Liver (tissue), 9 donors: ENCODE data around the gene TMEM263. TPM values are rescaled to one million over a fixed set of nuclear protein-coding genes. Genes with fewer than 3 reads are reported as not detected.

Experiments used
- DNase-seq: peaks from one replicate; pipeline ENCODE4 v3.0.0-alpha.2; 2017; ENCODE audit warnings: low spot score
- H3K27ac ChIP-seq, 2 donors: one replicate each; pipeline ENCODE4 v1.7.0; 2013; ENCODE audit warnings: inconsistent platforms in 2 of 2, low read length in 2 of 2, control low read depth in 1 of 2, low read depth in 1 of 2, mild to moderate bottlenecking in 1 of 2
- H3K27me3 ChIP-seq, 4 donors: one replicate each; pipeline versions ENCODE4 v1.6.1 to v1.7.0; 2013; ENCODE audit warnings: low read length in 3 of 4, inconsistent platforms in 1 of 4, mild to moderate bottlenecking in 1 of 4, moderate library complexity in 1 of 4; ENCODE audit not compliant: control insufficient read depth in 4 of 4, insufficient read depth in 4 of 4
- H3K36me3 ChIP-seq, 4 donors: one replicate each; pipeline versions ENCODE4 v1.6.1 to v1.7.0; 2013; ENCODE audit warnings: low read length in 3 of 4, mild to moderate bottlenecking in 3 of 4, low read depth in 1 of 4, moderate library complexity in 1 of 4; ENCODE audit not compliant: control insufficient read depth in 4 of 4, insufficient read depth in 3 of 4
- H3K4me1 ChIP-seq, 4 donors: one replicate each; pipeline versions ENCODE4 v1.6.1 to v1.7.0; 2013; ENCODE audit warnings: low read length in 3 of 4, mild to moderate bottlenecking in 3 of 4, moderate library complexity in 1 of 4; ENCODE audit not compliant: control insufficient read depth in 4 of 4, insufficient read depth in 4 of 4
- H3K4me3 ChIP-seq, 3 donors: one replicate each; pipeline versions ENCODE4 v1.6.1 to v1.7.0; 2013; ENCODE audit warnings: low read length in 3 of 3, control low read depth in 1 of 3, low read depth in 1 of 3, mild to moderate bottlenecking in 1 of 3
- H3K9ac ChIP-seq, 2 donors: one replicate each; pipeline ENCODE4 v1.7.0; 2013; ENCODE audit warnings: low read length in 2 of 2, mild to moderate bottlenecking in 2 of 2, moderate library complexity in 2 of 2, control low read depth in 1 of 2, low read depth in 1 of 2
- H3K9me3 ChIP-seq, 4 donors: one replicate each; pipeline versions ENCODE4 v1.6.1 to v1.7.0; 2013; ENCODE audit warnings: low read length in 3 of 4; ENCODE audit not compliant: control insufficient read depth in 4 of 4
- EGR1 ChIP-seq, 2 donors: IDR thresholded peaks; 2 replicates each; pipeline ENCODE4 v1.6.1; 2016 to 2018; ENCODE audit warnings: antibody characterized with exemption in 2 of 2, low read depth in 2 of 2
- FOXA1 ChIP-seq: IDR thresholded peaks from 2 replicates; pipeline ENCODE4 v1.6.1; 2016; ENCODE audit warnings: antibody characterized with exemption
- FOXA2 ChIP-seq: IDR thresholded peaks from 2 replicates; pipeline ENCODE4 v1.6.1; 2016; ENCODE audit warnings: antibody characterized with exemption
- GABPA ChIP-seq, 2 donors: IDR thresholded peaks in 1 of 2; conservative IDR thresholded peaks in 1 of 2; 2 replicates each; pipeline ENCODE4 v1.6.1; 2016; ENCODE audit warnings: antibody characterized with exemption in 2 of 2, mild to moderate bottlenecking in 1 of 2, moderate library complexity in 1 of 2
- HNF4A ChIP-seq, 2 donors: conservative IDR thresholded peaks; 2 replicates each; pipeline ENCODE4 v1.6.1; 2016; ENCODE audit warnings: antibody characterized with exemption in 2 of 2, mild to moderate bottlenecking in 2 of 2
- HNF4G ChIP-seq: IDR thresholded peaks from 2 replicates; pipeline ENCODE4 v1.6.1; 2016; ENCODE audit warnings: antibody characterized with exemption
- JUND ChIP-seq, 2 donors: IDR thresholded peaks; 2 replicates each; pipeline ENCODE4 v1.6.1; 2016; ENCODE audit warnings: antibody characterized with exemption in 2 of 2
- NR2F2 ChIP-seq: IDR thresholded peaks from 2 replicates; pipeline ENCODE4 v1.6.1; 2016; ENCODE audit warnings: antibody characterized with exemption
- RAD21 ChIP-seq, 2 donors: IDR thresholded peaks; 2 replicates each; pipeline ENCODE4 v1.6.1; 2016; ENCODE audit warnings: antibody characterized with exemption in 2 of 2, mild to moderate bottlenecking in 2 of 2
- RXRA ChIP-seq, 2 donors: IDR thresholded peaks; 2 replicates each; pipeline ENCODE4 v1.6.1; 2017 to 2018; ENCODE audit warnings: antibody characterized with exemption in 2 of 2, mild to moderate bottlenecking in 1 of 2
- SP1 ChIP-seq: IDR thresholded peaks from 2 replicates; pipeline ENCODE4 v1.6.1; 2018; ENCODE audit warnings: antibody characterized with exemption, mild to moderate bottlenecking
- TAF1 ChIP-seq: conservative IDR thresholded peaks from 2 replicates; pipeline ENCODE4 v1.6.1; 2016; ENCODE audit warnings: antibody characterized with exemption, mild to moderate bottlenecking
- YY1 ChIP-seq: IDR thresholded peaks from 2 replicates; pipeline ENCODE4 v1.6.1; 2016; ENCODE audit warnings: antibody characterized with exemption, mild to moderate bottlenecking
- WGBS: extraction: QIAGEN DNeasy Blood & Tissue Kit; methylation state at CpG from one replicate; pipeline ENCODE4 v1.1.7; 2013; 5-methylcytosine and 5-hydroxymethylcytosine counted together
- polyA plus RNA-seq, 2 donors: library from polyadenylated mRNA; stranded (reverse) in 1 of 2; unstranded in 1 of 2; fragments of 200-250 nt in 1 of 2; fragments of >200 nt in 1 of 2; fragmentation: Nextera tagmentation in 1 of 2; extraction: Ambion mirVana in 1 of 2; gene quantifications; one replicate each; pipeline versions ENCODE4 v1.2.1 to v1.2.3, GENCODE V29; 2013 to 2015
- total RNA-seq, 2 donors: library from RNA; depleted of rRNA; stranded (reverse); fragments of >200 nt; gene quantifications; one replicate each; pipeline ENCODE4 v1.2.3, GENCODE V29; 2014
- TF ChIP-seq, protein P1 (sequence below): IDR thresholded peaks from 2 replicates; pipeline ENCODE4 v1.6.1; 2016; ENCODE audit warnings: antibody characterized with exemption
- TF ChIP-seq, protein P2 (sequence below): IDR thresholded peaks from 2 replicates; pipeline ENCODE4 v1.6.1; 2016; ENCODE audit warnings: antibody characterized with exemption
- TF ChIP-seq, protein P3 (sequence below): fragments of 150-350 bp; IDR thresholded peaks from 2 replicates; pipeline ENCODE4 v1.5.1; 2017; ENCODE audit warnings: improper control_type of control experiment, low read depth, low read length; ENCODE audit not compliant: missing input control
- TF ChIP-seq, protein P4 (sequence below): IDR thresholded peaks from 2 replicates; pipeline ENCODE4 v1.6.1; 2016; ENCODE audit warnings: antibody characterized with exemption
- TF ChIP-seq, protein P5 (sequence below): IDR thresholded peaks from 2 replicates; pipeline ENCODE4 v1.6.1; 2016; ENCODE audit warnings: antibody characterized with exemption, mild to moderate bottlenecking
- donor health status: healthy.
- donor health status: healthy.
- donor health status: healthy.
- donor health status: healthy.
- donor health status: healthy.

The TMEM263 gene
- total and polyA plus RNA-seq, 4 donors, result 21.4 to 38.0 (median 21.9) TPM

DNA sequence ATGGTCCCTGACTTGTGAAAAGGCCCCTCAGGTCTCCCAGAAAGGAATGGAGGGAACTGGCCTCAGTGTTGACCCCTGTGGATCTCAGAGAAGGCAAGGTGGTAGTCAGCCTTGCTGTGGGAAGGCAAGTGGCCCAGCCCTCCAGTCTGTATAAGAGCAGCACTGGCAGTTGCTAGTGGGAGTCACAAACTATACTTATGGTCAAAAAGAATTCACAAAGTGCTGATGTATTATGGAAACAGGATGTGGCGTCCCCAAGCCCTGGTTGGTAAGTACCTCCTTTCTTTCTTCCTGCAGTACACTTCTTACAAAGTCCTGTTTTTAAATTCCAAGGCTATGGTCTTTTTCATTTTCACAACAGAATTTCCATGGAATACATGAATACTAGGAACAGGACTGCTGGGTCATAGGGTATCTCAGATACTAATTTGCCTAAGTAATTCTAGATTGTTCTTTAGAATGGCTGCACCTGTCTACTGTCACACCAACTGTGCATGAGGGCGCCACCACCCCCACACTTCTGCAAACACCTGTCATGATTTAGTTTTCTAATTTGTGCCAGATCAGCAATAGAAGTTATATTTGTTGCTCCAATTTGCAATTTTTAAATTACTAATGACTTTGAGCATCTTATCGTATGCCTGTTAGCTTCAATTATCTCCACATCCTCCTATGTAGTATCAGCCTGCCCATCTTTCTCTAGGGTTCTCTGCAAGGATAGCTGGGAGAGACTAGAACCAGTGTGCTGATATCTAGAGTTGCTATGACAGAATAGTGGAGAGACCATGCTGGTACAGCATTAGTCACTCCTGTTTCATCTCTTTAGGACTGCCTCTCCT lies 40.7 kb upstream of the TMEM263 start:
- TF ChIP-seq, protein P1, sequence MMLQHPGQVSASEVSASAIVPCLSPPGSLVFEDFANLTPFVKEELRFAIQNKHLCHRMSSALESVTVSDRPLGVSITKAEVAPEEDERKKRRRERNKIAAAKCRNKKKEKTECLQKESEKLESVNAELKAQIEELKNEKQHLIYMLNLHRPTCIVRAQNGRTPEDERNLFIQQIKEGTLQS, result no peak
- TF ChIP-seq GABPA (IDR thresholded peaks at IDR 0.05 in 1 of 2, conservative IDR thresholded peaks at IDR 0.05 in 1 of 2) (no peak), JUND (IDR thresholded peaks at IDR 0.05) (no peak), NR2F2 (no peak), YY1 (no peak), EGR1 (IDR thresholded peaks at IDR 0.05; ENCODE audit: low read depth in 2 of 2) (no peak), SP1 (no peak), TAF1 (no peak), FOXA1 (no peak), HNF4A (conservative IDR thresholded peaks at IDR 0.05) (no peak), RXRA (IDR thresholded peaks at IDR 0.05) (no peak)
- TF ChIP-seq, protein P2, sequence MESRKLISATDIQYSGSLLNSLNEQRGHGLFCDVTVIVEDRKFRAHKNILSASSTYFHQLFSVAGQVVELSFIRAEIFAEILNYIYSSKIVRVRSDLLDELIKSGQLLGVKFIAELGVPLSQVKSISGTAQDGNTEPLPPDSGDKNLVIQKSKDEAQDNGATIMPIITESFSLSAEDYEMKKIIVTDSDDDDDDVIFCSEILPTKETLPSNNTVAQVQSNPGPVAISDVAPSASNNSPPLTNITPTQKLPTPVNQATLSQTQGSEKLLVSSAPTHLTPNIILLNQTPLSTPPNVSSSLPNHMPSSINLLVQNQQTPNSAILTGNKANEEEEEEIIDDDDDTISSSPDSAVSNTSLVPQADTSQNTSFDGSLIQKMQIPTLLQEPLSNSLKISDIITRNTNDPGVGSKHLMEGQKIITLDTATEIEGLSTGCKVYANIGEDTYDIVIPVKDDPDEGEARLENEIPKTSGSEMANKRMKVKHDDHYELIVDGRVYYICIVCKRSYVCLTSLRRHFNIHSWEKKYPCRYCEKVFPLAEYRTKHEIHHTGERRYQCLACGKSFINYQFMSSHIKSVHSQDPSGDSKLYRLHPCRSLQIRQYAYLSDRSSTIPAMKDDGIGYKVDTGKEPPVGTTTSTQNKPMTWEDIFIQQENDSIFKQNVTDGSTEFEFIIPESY, result no peak
- TF ChIP-seq, protein P3, sequence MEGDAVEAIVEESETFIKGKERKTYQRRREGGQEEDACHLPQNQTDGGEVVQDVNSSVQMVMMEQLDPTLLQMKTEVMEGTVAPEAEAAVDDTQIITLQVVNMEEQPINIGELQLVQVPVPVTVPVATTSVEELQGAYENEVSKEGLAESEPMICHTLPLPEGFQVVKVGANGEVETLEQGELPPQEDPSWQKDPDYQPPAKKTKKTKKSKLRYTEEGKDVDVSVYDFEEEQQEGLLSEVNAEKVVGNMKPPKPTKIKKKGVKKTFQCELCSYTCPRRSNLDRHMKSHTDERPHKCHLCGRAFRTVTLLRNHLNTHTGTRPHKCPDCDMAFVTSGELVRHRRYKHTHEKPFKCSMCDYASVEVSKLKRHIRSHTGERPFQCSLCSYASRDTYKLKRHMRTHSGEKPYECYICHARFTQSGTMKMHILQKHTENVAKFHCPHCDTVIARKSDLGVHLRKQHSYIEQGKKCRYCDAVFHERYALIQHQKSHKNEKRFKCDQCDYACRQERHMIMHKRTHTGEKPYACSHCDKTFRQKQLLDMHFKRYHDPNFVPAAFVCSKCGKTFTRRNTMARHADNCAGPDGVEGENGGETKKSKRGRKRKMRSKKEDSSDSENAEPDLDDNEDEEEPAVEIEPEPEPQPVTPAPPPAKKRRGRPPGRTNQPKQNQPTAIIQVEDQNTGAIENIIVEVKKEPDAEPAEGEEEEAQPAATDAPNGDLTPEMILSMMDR, result no peak
- Histone ChIP-seq H3K4me3 (no peak overlapping the region), H3K4me1 (no peaks in the 10 kb centered on the region), H3K9me3 (no peaks in the 10 kb centered on the region), H3K36me3 (no peaks in the 10 kb centered on the region), H3K27me3 (peaks cover 0 to 3% (median 0%) of the 10 kb centered on the region in 4 donors), H3K27ac (no peak overlapping the region), H3K9ac (no peak overlapping the region)
- 89% methylated on average over 3 of the region's 3 CpGs for WGBS
- DNase-seq, result no peak

DNA sequence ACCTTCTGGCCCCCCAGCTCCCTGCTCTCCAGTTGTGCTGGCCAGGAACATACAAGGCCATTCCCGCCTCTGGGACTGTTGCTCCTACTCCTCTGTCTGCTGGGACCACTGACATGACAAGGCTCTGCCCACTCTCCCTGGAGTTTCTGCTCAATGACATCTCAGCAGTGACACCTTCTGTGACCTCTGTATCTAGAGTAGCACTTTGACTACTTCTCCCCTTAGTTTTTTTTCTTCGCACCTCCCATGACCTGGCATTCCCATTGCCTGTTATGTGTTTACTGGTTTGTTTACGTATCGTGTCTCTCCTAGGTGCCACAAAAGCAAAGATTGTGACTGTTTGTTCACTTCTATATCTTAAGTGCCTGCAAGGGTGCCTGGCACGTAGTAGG lies 40.1 kb upstream of the TMEM263 start:
- no peak for DNase-seq
- Histone ChIP-seq H3K9me3 (no peaks in the 10 kb centered on the region), H3K36me3 (no peaks in the 10 kb centered on the region), H3K27ac (no peak overlapping the region), H3K9ac (no peak overlapping the region), H3K27me3 (peaks cover 0 to 3% (median 0%) of the 10 kb centered on the region in 4 donors), H3K4me1 (no peaks in the 10 kb centered on the region), H3K4me3 (no peak overlapping the region)
- 82% methylated on average over 5 of the region's 5 CpGs for WGBS
- TF ChIP-seq, protein P1, result no peak
- TF ChIP-seq, protein P2, result no peak
- TF ChIP-seq, protein P3, result no peak
- TF ChIP-seq, protein P4, sequence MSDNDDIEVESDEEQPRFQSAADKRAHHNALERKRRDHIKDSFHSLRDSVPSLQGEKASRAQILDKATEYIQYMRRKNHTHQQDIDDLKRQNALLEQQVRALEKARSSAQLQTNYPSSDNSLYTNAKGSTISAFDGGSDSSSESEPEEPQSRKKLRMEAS, result no peak
- TF ChIP-seq, protein P5, sequence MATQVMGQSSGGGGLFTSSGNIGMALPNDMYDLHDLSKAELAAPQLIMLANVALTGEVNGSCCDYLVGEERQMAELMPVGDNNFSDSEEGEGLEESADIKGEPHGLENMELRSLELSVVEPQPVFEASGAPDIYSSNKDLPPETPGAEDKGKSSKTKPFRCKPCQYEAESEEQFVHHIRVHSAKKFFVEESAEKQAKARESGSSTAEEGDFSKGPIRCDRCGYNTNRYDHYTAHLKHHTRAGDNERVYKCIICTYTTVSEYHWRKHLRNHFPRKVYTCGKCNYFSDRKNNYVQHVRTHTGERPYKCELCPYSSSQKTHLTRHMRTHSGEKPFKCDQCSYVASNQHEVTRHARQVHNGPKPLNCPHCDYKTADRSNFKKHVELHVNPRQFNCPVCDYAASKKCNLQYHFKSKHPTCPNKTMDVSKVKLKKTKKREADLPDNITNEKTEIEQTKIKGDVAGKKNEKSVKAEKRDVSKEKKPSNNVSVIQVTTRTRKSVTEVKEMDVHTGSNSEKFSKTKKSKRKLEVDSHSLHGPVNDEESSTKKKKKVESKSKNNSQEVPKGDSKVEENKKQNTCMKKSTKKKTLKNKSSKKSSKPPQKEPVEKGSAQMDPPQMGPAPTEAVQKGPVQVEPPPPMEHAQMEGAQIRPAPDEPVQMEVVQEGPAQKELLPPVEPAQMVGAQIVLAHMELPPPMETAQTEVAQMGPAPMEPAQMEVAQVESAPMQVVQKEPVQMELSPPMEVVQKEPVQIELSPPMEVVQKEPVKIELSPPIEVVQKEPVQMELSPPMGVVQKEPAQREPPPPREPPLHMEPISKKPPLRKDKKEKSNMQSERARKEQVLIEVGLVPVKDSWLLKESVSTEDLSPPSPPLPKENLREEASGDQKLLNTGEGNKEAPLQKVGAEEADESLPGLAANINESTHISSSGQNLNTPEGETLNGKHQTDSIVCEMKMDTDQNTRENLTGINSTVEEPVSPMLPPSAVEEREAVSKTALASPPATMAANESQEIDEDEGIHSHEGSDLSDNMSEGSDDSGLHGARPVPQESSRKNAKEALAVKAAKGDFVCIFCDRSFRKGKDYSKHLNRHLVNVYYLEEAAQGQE, result no peak
- TF ChIP-seq HNF4G, result no peak
- TF ChIP-seq EGR1 (IDR thresholded peaks at IDR 0.05; ENCODE audit: low read depth in 2 of 2), result no peak
- TF ChIP-seq GABPA (IDR thresholded peaks at IDR 0.05 in 1 of 2, conservative IDR thresholded peaks at IDR 0.05 in 1 of 2), result no peak
- TF ChIP-seq FOXA2, result no peak
- TF ChIP-seq RAD21 (IDR thresholded peaks at IDR 0.05), result no peak
- no peak for TF ChIP-seq SP1
- TF ChIP-seq NR2F2, result no peak
- TF ChIP-seq YY1, result no peak
- TF ChIP-seq HNF4A (conservative IDR thresholded peaks at IDR 0.05), result no peak
